ENCODE measurements around the gene RGS7. TPM values are rescaled to one million over a fixed set of nuclear protein-coding genes. Genes with fewer than 3 reads are reported as not detected.

The RGS7 gene
- total RNA-seq, 2 donors from 2014 or later: not detected

GRCh38 chr1:241351841-241352240, 5.2 kb downstream of the RGS7 start:
- H3K4me1 ChIP-seq: peaks cover 0 to 4% of the 10 kb centered on the region in 2 donors
- no peak overlapping the region for H3K27ac ChIP-seq
- H3K36me3 ChIP-seq: no peaks in the 10 kb centered on the region
- no peaks in the 10 kb centered on the region for H3K9me3 ChIP-seq
- no peak for TF ChIP-seq CTCF (IDR thresholded peaks at IDR 0.05)
- no peaks in the 10 kb centered on the region for H3K27me3 ChIP-seq
- DNase-seq (ENCODE audit: low spot score): no peak
- no peak overlapping the region for H3K4me3 ChIP-seq

- no peak overlapping the region for H3K27ac ChIP-seq
- no peak for DNase-seq (ENCODE audit: low spot score)
- no peaks in the 10 kb centered on the region for H3K27me3 ChIP-seq
- H3K36me3 ChIP-seq: no peaks in the 10 kb centered on the region
- TF ChIP-seq CTCF (IDR thresholded peaks at IDR 0.05): no peak
- no peaks in the 10 kb centered on the region for H3K9me3 ChIP-seq
- H3K4me3 ChIP-seq: no peak overlapping the region
- H3K4me1 ChIP-seq: no peaks in the 10 kb centered on the region
These were observed 13.0 kb downstream of the RGS7 start for GRCh38 chr1:241343956-241344355.

- DNase-seq (ENCODE audit: low spot score): no peak
- Histone ChIP-seq H3K4me1 (no peaks in the 10 kb centered on the region), H3K36me3 (no peaks in the 10 kb centered on the region)
These were observed 20.7 kb downstream of the RGS7 start for GRCh38 chr1:241336335-241336734.

GRCh38 chr1:241332987-241333386, 24.0 kb downstream of the RGS7 start:
- H3K27ac ChIP-seq: no peak overlapping the region
- H3K27me3 ChIP-seq: no peaks in the 10 kb centered on the region
- H3K9me3 ChIP-seq: no peaks in the 10 kb centered on the region
- no peak for DNase-seq (ENCODE audit: low spot score)
- H3K4me3 ChIP-seq: no peak overlapping the region
- TF ChIP-seq CTCF (IDR thresholded peaks at IDR 0.05): no peak
- no peaks in the 10 kb centered on the region for H3K36me3 ChIP-seq
- no peaks in the 10 kb centered on the region for H3K4me1 ChIP-seq

More at GRCh38 chr1:241336335-241336734, 20.7 kb downstream of the RGS7 start:
- Histone ChIP-seq H3K27me3 (no peaks in the 10 kb centered on the region), H3K4me3 (no peak overlapping the region), H3K27ac (no peak overlapping the region), H3K9me3 (no peaks in the 10 kb centered on the region)
- no peak for TF ChIP-seq CTCF (IDR thresholded peaks at IDR 0.05)

- Histone ChIP-seq H3K9me3 (no peaks in the 10 kb centered on the region), H3K27me3 (no peaks in the 10 kb centered on the region), H3K4me1 (no peaks in the 10 kb centered on the region), H3K4me3 (no peak overlapping the region), H3K36me3 (no peaks in the 10 kb centered on the region), H3K27ac (no peak overlapping the region)
- DNase-seq (ENCODE audit: low spot score): no peak
- TF ChIP-seq CTCF (IDR thresholded peaks at IDR 0.05): no peak
These were observed 25.0 kb downstream of the RGS7 start for GRCh38 chr1:241332037-241332409.

GRCh38 chr1:241331328-241332036, 25.5 kb downstream of the RGS7 start:
- H3K36me3 ChIP-seq: no peaks in the 10 kb centered on the region
- no peak overlapping the region for H3K4me3 ChIP-seq
- no peaks in the 10 kb centered on the region for H3K9me3 ChIP-seq
- no peaks in the 10 kb centered on the region for H3K4me1 ChIP-seq
- H3K27ac ChIP-seq: no peak overlapping the region
- no peak for DNase-seq (ENCODE audit: low spot score)
- no peaks in the 10 kb centered on the region for H3K27me3 ChIP-seq
- no peak for TF ChIP-seq CTCF (IDR thresholded peaks at IDR 0.05)

All from right atrium auricular region (tissue), 2 donors.